Measurements from ENCODE around the gene MCM3.

MCM3 gene

DNA sequence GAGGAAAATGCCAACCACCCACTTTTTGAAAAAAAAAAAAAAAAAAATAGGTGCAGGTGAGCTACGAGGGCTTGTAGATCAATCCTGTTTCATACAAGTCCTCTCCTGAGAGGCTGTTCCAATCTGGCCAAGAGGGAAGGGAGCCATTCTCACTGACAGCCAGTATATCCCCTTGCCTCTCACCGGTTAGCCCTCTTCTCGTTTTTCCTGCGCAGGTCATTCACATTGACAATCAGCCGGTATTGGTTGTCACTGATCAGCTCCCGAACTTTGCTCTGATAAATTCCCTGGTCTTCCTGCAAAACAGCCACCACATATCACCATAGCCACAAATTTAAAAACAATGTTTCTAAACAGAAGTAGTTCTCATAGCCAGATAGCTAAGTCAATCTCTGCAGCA lies 1.4 kb downstream of the MCM3 start:
- no peak overlapping the region; the same call in 1 of the 2 replicates for H3K4me3 ChIP-seq (ENCODE audit: low read depth, low read length)
- POLR2A ChIA-PET, result no interaction called here
- TF ChIP-seq, protein P1, sequence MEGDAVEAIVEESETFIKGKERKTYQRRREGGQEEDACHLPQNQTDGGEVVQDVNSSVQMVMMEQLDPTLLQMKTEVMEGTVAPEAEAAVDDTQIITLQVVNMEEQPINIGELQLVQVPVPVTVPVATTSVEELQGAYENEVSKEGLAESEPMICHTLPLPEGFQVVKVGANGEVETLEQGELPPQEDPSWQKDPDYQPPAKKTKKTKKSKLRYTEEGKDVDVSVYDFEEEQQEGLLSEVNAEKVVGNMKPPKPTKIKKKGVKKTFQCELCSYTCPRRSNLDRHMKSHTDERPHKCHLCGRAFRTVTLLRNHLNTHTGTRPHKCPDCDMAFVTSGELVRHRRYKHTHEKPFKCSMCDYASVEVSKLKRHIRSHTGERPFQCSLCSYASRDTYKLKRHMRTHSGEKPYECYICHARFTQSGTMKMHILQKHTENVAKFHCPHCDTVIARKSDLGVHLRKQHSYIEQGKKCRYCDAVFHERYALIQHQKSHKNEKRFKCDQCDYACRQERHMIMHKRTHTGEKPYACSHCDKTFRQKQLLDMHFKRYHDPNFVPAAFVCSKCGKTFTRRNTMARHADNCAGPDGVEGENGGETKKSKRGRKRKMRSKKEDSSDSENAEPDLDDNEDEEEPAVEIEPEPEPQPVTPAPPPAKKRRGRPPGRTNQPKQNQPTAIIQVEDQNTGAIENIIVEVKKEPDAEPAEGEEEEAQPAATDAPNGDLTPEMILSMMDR (IDR thresholded peaks at IDR 0.05; ENCODE audit: insufficient read depth, low read length, missing control alignments), result no peak
- DNase-seq (ENCODE audit: low read depth, low spot score), result no peak
- CTCF ChIA-PET, result interaction anchor here (1.2 to 10.0 kb wide), 7 partner anchors 10 to 133 kb away, joined by 3 to 299 read pairs (median 7); no protein-coding TSS in a partner anchor

- no peak overlapping the region for H3K4me3 ChIP-seq (ENCODE audit: low read depth, low read length)
- CTCF ChIA-PET, result interaction anchor here (6.8 kb wide), 1 partner anchor 13 kb away, joined by 66 read pairs; no protein-coding TSS in a partner anchor
- POLR2A ChIA-PET, result no interaction called here
- TF ChIP-seq, protein P1 (IDR thresholded peaks at IDR 0.05; ENCODE audit: insufficient read depth, low read length, missing control alignments), result no peak
- no peak for DNase-seq (ENCODE audit: low read depth, low spot score)
Measured at GRCh38 chr6:52276130-52276529, 8.4 kb downstream of the MCM3 start.

DNA sequence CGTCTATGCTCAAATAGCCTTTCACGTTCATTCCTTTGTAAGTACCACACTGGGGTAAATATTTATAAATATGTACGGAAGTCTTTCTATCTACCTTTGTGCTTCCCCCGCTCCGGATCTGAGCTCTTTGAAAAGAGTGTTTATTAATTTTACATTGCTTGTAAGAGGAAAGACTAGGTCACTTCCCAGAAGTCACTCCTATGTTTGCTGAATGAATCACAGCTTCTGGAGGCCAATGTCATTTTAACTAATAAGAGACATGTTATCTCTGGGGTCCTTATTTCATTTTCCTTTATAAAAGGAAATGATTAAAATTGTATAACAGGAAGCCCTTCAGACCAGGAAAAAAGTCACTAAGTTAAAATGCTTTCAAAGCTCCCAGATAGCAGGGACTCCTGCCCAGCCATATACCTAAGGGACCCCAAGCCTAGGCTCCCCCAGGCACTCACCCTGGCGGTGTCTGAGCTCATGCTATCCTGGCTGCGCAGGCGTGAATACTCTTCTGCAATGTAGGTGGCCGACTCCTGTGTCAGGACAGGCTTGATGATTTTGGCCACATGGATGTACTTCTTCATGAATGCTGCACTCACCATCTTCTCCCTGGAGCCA lies 12.6 kb downstream of the MCM3 start:
- no peak overlapping the region for H3K4me3 ChIP-seq (ENCODE audit: low read depth, low read length)
- no peak for DNase-seq (ENCODE audit: low read depth, low spot score)
- ChIA-PET CTCF (interaction anchor here (0.8 to 6.8 kb wide), 5 partner anchors 8 to 128 kb away, joined by 3 to 66 read pairs (median 4); no protein-coding TSS in a partner anchor), POLR2A (no interaction called here)
- TF ChIP-seq, protein P1 (IDR thresholded peaks at IDR 0.05; ENCODE audit: insufficient read depth, low read length, missing control alignments), result no peak

- ChIA-PET POLR2A (no interaction called here), CTCF (interaction anchor here (0.6 to 5.7 kb wide), 43 partner anchors 9 to 1450 kb away, joined by 3 to 94 read pairs (median 4); partner anchors contain the start of gene MCM3)
Measured at GRCh38 chr6:52263709-52264540, 20.6 kb downstream of the MCM3 start.

DNA sequence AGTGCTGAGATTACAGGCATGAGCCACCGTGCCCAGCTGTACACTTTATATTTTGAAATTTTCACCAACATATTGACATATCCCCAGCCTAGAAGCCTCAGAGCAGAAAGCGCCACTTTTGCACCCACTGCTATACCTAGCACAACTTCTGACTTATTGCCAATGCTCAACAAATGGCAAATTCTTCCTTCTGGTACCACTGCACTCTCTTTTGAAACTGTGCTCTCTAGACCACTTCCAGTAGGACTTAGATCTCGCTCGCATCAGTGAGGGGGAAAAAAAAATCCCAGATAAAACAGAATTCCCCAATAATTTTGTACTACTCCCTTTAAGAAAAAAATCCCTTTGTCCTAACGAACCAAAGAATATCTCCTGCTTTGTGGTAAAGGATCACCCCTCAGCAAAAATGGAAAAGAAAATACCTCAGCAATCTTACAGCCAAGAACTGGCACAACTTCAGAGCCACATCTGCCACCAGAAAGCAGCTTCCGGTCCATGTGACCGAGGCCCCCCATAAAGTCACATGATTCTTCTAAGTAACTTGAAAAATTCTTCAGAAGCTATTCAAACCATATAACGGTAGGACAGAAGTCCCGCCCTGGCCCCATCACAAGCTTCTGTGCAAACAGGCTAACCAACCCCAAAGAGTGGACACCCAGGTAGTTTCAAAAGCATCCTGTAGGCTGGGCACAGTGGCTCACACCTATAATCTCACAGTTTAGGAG lies 21.8 kb downstream of the MCM3 start:
- no peak for DNase-seq (ENCODE audit: low read depth, low spot score)
- TF ChIP-seq, protein P1 (IDR thresholded peaks at IDR 0.05; ENCODE audit: insufficient read depth, low read length, missing control alignments), result no peak
- ChIA-PET CTCF (interaction anchor here (0.6 to 5.7 kb wide), 40 partner anchors 7 to 425 kb away, joined by 3 to 94 read pairs (median 4); partner anchors contain the start of gene MCM3), POLR2A (no interaction called here)
- H3K4me3 ChIP-seq (ENCODE audit: low read depth, low read length), result no peak overlapping the region

More at GRCh38 chr6:52263709-52264540, 20.6 kb downstream of the MCM3 start:
- TF ChIP-seq, protein P1 (IDR thresholded peaks at IDR 0.05; ENCODE audit: insufficient read depth, low read length, missing control alignments), result peak; percentile 91
- no peak overlapping the region for H3K4me3 ChIP-seq (ENCODE audit: low read depth, low read length)
- DNase-seq (ENCODE audit: low read depth, low spot score), result peak; percentile 17
